Measurements from ENCODE around the gene NKAIN4.

Gene NKAIN4

DNA sequence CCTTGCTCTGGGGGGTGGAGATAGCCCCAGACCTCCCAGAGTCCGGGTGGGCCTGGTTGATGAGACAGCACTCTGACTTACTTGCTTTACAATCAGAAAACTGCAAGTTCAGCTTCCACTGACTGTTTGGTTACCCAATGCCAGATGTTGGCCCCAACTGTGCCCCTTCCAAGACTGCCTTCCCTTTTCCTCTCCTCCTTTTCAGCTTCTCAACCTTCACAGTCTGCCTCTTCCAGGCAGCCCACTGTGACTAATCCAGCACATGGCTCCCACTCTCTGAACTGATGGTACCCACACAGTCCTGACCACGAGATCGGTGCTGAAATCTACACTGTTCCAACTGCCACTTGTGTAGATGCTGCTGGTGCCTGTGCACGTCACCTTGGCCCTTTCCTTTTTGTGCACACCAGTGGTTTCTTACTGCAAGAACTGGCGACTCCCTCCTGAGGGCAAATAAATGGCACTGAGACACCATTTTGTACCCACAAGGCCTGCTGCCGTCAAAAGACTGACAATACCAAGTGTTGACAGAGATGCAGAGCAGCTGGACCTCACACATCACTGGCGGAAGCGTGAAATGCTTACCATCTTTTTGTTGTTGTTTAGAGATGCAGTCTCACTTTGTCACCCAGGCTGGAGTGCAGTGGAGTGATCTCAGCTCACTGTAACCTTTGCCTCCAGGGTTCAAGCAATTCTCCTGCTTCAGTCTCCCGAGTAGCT is 16.5 kb upstream of the NKAIN4 start:
- Mint-ChIP-seq H3K27ac (no peak overlapping the region), H3K4me1 (peaks cover 32% of the 10 kb centered on the region), H3K9me3 (no peaks in the 10 kb centered on the region), H3K4me3 (no peak overlapping the region), H3K27me3 (peaks cover under 1% of the 10 kb centered on the region)
- ATAC-seq (no peak), DNase-seq (no peak)

DNA sequence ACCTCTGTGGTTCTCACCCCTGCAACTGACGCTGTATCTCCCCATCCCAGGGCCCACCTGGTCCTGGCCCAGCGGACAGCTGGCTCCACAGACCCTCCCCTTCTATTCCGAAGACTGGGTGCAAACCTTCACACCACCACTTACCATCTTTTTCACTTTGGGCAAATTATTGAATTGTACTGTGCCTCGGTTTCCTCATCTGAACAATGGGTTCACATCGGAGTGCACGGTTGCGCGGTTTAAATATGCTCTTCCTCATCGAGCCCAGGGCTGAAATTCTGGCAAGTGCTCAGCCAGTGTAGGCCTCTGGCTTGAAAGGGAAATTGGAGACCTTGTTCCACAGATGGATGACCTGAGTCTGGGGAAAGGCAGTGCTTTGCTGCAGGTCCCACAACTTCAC is 15.5 kb upstream of the NKAIN4 start:
- ATAC-seq = no peak
- Mint-ChIP-seq H3K4me1 (peaks cover 21% of the 10 kb centered on the region), H3K9me3 (no peaks in the 10 kb centered on the region), H3K4me3 (no peak overlapping the region), H3K27ac (peak overlapping the region in 1 of 2 donors; percentile 42), H3K27me3 (peaks cover 10% of the 10 kb centered on the region)
- no peak for DNase-seq

GRCh38 chr20:63268671-63269439 is 14.6 kb upstream of the NKAIN4 start:
- Mint-ChIP-seq H3K27me3 (peaks cover 16% of the 10 kb centered on the region), H3K4me1 (peaks cover 13% of the 10 kb centered on the region), H3K9me3 (no peaks in the 10 kb centered on the region), H3K4me3 (no peak overlapping the region), H3K27ac (no peak overlapping the region)
- DNase-seq (no peak), ATAC-seq (no peak)

DNA sequence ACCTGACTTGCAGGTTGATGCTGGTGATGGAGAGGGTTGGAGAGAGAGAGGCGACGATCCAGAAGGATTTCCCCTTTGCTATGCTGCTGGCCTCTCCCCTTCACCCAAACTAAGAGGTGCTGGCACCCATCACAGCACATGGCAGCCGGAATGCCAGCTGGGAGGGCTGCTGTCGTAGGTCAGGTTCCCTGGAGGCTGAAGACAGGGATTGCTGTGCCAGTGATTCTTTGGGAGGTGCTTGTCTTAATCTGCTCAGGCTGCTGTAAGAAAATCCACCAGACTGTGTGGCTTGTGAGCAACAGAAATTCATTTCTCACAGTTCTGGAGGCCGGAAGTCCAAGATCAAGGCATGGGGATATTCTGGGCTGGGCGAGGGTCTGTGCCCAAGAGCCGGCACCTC is 14.0 kb upstream of the NKAIN4 start:
- no peak for DNase-seq
- peaks cover 7% of the 10 kb centered on the region for H3K4me1 Mint-ChIP-seq

GRCh38 chr20:63267691-63268090 is 13.4 kb upstream of the NKAIN4 start:
- peaks cover 23% of the 10 kb centered on the region for H3K27me3 Mint-ChIP-seq
- no peak overlapping the region for H3K4me3 Mint-ChIP-seq
- peaks cover 7% of the 10 kb centered on the region for H3K4me1 Mint-ChIP-seq
- ATAC-seq (no peak), DNase-seq (no peak)
- H3K9me3 Mint-ChIP-seq = no peaks in the 10 kb centered on the region
- no peak overlapping the region for H3K27ac Mint-ChIP-seq

More for the DNA sequence above, 14.0 kb upstream of the NKAIN4 start:
- ATAC-seq = no peak
- Mint-ChIP-seq H3K9me3 (no peaks in the 10 kb centered on the region), H3K27me3 (peaks cover 17% of the 10 kb centered on the region), H3K27ac (no peak overlapping the region), H3K4me3 (no peak overlapping the region)

DNA sequence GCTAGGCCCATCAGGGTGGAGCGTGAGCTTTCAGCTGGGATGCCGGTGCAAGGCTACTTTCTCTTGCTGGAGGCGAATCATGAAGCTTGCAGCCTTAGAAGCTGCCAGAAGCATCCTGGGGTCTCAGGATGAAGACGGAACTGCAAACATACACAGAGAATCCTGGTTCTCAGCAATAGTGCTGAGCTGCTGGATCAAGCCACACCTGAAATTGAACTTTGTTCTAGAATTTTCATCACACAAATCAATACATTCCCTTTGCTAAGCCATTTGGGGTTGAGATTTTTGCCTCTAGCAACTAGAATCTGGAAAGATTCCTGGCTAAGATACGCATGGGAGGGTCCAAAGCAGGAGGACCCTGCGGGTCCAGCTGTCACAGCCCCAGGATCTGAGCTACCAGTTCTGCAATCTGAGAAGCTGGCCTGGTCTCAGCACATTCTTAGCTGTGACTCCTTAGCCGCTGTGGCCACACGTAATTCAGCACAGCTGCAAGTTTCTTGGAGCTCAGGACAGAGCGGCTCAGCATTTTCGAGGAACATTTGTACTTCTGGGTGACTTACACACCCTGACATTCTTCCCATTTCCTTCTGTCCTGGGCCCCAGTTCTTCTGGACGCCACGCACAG is 11.7 kb upstream of the NKAIN4 start:
- H3K27me3 Mint-ChIP-seq = peaks cover 35% of the 10 kb centered on the region
- H3K4me3 Mint-ChIP-seq = no peak overlapping the region
- DNase-seq (no peak), ATAC-seq (no peak)
- H3K9me3 Mint-ChIP-seq = no peaks in the 10 kb centered on the region
- H3K4me1 Mint-ChIP-seq = peaks cover 12% of the 10 kb centered on the region
- H3K27ac Mint-ChIP-seq = no peak overlapping the region

DNA sequence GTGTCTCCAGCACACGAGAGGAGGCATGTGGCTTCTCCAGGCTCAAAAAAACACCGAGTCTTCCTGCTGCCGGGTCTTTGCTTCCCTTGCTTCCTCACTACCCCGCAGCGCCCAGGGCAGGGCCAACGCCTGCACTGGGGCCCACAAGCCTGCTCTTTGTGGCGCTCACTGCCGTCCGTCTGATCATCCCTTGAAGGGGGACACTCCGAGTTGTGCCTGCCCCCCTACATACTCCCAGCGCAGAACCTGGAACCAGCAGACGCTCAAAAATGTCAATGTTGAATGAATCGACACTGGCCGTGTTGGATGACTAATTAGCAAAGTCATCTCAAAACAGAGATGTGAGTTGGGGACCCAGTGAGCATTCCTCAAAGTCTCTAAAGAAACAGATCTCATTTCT is 10.3 kb upstream of the NKAIN4 start:
- Mint-ChIP-seq H3K27me3 (peaks cover 43% of the 10 kb centered on the region), H3K9me3 (no peaks in the 10 kb centered on the region), H3K4me3 (no peak overlapping the region), H3K27ac (peak overlapping the region; percentile 22 to 57), H3K4me1 (peaks cover 12% of the 10 kb centered on the region)
- DNase-seq (no peak), ATAC-seq (no peak)

GRCh38 chr20:63264000-63264399 is 9.7 kb upstream of the NKAIN4 start:
- peaks cover 48% of the 10 kb centered on the region for H3K27me3 Mint-ChIP-seq
- no peak for DNase-seq
- no peak overlapping the region for H3K27ac Mint-ChIP-seq
- ATAC-seq = no peak
- no peaks in the 10 kb centered on the region for H3K9me3 Mint-ChIP-seq
- H3K4me1 Mint-ChIP-seq = peaks cover 12% of the 10 kb centered on the region
- H3K4me3 Mint-ChIP-seq = no peak overlapping the region

GRCh38 chr20:63262836-63263235 is 8.6 kb upstream of the NKAIN4 start:
- ATAC-seq (no peak), DNase-seq (no peak)
- H3K4me3 Mint-ChIP-seq = no peak overlapping the region
- peak overlapping the region in 1 of 2 donors; percentile 21 for H3K27ac Mint-ChIP-seq
- H3K27me3 Mint-ChIP-seq = peaks cover 49% of the 10 kb centered on the region
- H3K9me3 Mint-ChIP-seq = no peaks in the 10 kb centered on the region
- H3K4me1 Mint-ChIP-seq = peaks cover 12% of the 10 kb centered on the region

DNA sequence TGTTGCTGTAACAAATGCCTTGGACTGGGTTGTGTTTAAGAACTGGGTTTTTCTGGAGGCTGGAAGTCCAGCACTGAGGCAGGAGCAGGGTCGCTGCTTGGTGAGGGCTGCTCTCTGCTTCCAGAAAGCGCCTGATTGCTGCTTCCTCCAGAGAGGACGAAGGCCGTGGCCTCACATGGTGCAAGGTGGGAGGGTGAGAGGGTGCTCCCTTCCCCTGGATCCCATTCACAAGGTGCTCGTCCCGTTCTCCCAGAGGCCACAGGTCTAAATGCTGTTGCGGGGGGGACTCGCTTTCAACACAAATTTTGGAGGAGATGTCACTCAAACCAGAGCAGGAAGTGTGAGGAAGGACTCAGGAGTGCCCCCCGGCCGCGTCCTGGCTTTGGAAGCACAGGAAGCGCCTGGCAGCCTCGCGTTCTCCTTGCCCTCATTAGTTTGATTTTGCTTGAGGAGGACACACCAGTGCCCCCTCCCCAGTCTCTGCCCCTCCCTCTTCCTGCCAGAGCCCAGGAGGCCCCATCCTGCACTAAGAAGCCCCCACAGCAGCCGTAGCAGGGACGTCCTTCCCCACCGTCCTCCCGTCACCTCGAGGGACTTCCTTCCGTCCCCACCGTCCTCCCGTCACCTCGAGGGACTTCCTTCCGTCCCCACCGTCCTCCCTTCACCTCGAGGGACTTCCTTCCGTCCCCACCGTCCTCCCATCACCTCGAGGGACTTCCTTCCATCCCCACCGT is 7.7 kb upstream of the NKAIN4 start:
- H3K4me3 Mint-ChIP-seq = peak overlapping the region; percentile 22 to 59
- H3K4me1 Mint-ChIP-seq = peaks cover 12% of the 10 kb centered on the region
- DNase-seq = no peak
- no peaks in the 10 kb centered on the region for H3K9me3 Mint-ChIP-seq
- peak overlapping the region in 1 of 2 donors; percentile 91 for H3K27ac Mint-ChIP-seq
- no peak for ATAC-seq
- H3K27me3 Mint-ChIP-seq = peaks cover 54% of the 10 kb centered on the region

DNA sequence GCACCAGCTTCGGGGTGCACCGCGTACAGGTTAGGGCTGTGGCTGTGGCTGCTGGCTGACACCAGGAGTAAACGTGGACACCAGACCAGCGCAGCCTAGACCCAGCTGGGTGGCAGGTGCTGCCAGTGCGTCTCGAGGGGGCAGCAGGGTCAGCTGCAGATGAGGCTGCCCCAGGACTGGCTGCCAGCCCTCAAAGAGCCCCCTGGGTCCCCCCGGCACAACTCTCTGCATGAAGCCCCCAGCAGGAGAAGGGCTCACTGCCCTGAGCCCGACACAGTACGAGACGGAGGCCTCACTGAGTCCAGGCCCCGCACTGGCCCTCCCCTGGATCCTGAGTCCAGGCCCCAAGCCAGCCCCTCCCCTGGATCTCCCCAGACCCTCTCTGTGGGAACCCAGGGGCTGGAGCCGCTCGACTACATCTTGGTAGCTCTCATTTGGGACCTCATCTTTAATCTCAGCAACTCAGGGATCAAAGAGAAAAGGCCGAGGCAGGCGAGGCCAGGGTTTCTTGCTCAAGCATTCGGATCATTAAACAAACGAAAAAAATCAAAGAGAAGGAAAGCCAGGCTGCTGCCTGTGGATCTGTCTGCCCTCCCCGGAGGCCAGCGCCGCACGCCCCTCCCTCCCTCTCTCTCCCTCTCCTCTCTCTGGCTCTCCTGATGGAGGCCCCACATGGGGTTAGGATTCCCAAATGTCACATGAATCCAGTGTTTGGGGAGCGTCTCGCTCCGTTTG is 7.0 kb upstream of the NKAIN4 start:
- peaks cover 12% of the 10 kb centered on the region for H3K4me1 Mint-ChIP-seq
- H3K27me3 Mint-ChIP-seq = peaks cover 62% of the 10 kb centered on the region
- H3K9me3 Mint-ChIP-seq = no peaks in the 10 kb centered on the region
- no peak for DNase-seq
- H3K27ac Mint-ChIP-seq = no peak overlapping the region
- no peak overlapping the region for H3K4me3 Mint-ChIP-seq
- ATAC-seq = no peak

GRCh38 chr20:63260521-63260920 is 6.3 kb upstream of the NKAIN4 start:
- DNase-seq (no peak), ATAC-seq (no peak)
- H3K9me3 Mint-ChIP-seq = no peaks in the 10 kb centered on the region
- no peak overlapping the region for H3K27ac Mint-ChIP-seq
- H3K4me3 Mint-ChIP-seq = no peak overlapping the region
- peaks cover 12% of the 10 kb centered on the region for H3K4me1 Mint-ChIP-seq
- peaks cover 66% of the 10 kb centered on the region for H3K27me3 Mint-ChIP-seq

- Mint-ChIP-seq H3K4me1 (peaks cover 17% of the 10 kb centered on the region), H3K9me3 (no peaks in the 10 kb centered on the region), H3K27ac (no peak overlapping the region), H3K4me3 (no peak overlapping the region), H3K27me3 (peaks cover 67% of the 10 kb centered on the region)
- no peak for ATAC-seq
- no peak for DNase-seq
These were observed 5.6 kb upstream of the NKAIN4 start for GRCh38 chr20:63259734-63260460.

- Mint-ChIP-seq H3K9me3 (no peaks in the 10 kb centered on the region), H3K27me3 (peaks cover 65% of the 10 kb centered on the region), H3K4me1 (peaks cover 22% of the 10 kb centered on the region), H3K4me3 (no peak overlapping the region), H3K27ac (no peak overlapping the region)
- DNase-seq = no peak
- no peak for ATAC-seq
These were observed 4.5 kb upstream of the NKAIN4 start for GRCh38 chr20:63258781-63259180.

All from stimulated activated naive CD8-positive, alpha-beta T cell treated with anti-CD3 and anti-CD28 coated beads, Interleukin-15, amount 100 ng/mL, for 72 hours (primary cell).